CD4-positive, alpha-beta T cell treated with Interleukin-4 for 1 hour (primary cell): ENCODE data around the gene STIP1.

Experiments
- DNase-seq, 2 donors: peaks; one replicate each; pipeline ENCODE4 v3.0.0-alpha.2; 2020 to 2022

Gene STIP1

DNA sequence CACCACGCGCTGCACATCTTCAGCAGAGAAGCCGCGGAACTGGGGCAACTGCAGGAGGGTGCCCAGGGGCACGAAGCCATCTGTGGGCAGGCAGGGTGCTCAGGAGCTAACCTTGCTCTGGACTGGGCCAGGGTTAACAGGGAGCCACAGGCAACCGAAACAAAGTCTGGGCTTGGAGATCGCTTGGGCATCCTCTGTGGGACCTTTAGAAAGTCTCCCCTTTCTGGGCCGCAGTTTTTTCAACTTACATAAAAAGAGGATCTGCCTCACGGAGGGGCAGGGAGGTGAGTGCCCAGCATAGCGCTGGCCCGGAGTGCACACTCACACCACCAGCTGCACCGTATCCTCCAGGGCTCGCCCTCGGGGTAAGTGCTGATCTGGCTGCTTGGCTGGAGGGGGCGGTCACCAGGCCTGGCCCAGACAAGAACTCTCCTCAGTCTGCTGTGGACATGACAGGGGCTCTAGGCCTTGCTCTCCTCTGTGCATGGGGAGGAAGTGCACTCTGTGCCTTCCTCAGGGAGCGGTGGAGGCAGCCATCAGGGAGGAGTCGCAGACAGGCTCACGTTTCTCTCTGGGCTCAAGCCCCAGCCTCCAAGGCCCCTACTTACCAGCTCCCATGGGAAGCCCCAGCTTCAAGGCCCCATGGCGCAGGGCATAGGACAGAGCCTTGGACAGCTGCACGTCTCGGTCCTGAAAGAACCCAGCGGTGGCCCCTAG, 39.1 kb downstream of the STIP1 start:
- DNase-seq, result no peak

DNA sequence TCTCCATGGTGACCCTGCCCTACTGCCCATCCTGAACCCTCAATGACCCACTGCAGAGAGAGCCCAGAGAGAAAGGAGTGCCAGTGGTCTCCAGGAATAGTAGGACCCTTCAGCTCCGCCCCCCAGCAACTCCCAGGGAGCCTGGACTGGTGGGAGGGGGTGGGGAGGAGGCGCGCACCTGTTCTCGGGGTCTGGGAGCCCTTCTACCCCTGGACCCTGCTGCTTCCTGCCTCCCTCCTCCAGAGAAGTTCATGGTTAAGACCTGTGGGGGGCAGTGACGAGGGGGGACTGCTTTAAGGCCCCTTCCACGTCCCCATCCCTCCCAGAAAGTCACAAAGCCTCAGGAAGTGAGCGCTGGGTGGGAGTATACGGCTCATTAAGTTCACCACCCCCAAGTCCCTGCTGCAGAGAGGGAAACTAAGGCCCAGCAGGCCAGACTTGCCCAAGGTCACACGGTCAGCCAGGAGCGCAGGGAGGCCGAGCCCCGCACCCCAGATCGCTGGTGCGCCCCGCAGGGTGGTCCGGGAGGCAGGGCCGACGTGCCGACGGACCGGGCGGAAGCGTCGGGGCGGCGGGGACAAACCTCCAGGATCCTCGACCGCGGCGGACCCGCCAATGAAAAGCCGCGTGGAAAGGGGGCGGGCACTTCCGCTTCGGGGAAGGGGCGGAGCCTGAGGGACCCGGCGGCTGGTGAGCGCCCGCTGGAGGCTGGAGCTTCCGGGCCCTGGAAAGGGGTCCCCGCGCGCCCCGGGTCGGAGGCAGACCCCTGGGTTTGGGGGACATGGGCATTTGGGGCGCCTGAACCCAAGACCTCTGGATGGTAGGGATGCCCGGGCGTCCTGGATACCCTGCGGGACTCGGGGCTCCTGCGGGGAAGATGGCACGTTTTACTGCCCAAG, 39.9 kb downstream of the STIP1 start, which contains the start of the genes NUDT22 and TRPT1:
Gene NUDT22, plus strand, starts transcription at position 667 of the 899 bp plus-strand sequence. CDS start 379 bp downstream, outside the sequence.
Gene TRPT1, minus strand, starts transcription at position 579 of the 899 bp plus-strand sequence. Its CDS starts 326 bp downstream, at position 253.
- DNase-seq, result peak; percentile 85 to 88

DNA sequence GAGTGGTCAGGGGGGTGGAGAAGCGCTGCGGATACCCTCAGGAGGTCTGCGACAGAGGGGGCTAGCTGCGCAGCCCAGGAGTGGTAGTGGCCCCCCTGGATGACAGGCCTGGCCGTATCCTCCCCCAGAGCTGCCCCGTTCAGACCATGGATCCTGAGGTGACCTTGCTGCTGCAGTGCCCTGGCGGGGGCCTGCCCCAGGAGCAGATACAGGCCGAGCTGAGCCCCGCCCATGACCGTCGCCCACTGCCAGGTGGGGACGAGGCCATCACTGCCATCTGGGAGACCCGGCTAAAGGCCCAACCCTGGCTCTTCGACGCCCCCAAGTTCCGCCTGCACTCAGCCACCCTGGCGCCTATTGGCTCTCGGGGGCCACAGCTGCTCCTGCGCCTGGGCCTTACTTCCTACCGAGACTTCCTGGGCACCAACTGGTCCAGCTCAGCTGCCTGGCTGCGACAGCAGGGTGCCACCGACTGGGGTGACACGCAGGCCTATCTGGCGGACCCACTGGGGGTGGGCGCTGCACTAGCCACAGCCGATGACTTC, 40.6 kb downstream of the STIP1 start:
- peak; percentile 64 to 67 for DNase-seq

DNA sequence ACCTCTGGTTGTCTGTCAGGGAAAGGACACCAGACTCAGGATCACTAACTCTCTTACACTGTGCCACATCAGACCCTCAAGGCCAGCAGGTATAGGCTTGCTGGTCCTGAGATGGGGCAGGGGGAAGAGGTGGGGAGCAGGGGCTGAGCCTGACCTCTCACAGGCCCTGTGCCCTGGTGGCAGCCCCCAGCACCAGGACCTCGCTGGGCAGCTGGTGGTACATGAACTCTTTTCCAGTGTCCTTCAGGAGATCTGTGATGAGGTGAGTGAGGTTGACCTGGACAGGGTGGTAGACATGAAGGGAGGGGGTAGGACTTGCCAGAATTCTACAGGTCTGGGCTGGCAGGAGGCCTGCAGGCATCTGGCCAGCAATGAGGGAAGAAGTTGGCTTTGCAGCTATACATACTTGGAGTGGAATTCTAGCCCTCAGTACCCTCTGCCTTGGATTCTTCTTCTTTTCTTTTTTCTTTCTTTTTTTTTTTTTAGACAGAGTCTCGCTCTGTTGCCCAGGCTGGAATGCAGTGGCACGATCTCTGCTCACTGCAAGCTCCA, 41.5 kb downstream of the STIP1 start:
- DNase-seq, result no peak

DNA sequence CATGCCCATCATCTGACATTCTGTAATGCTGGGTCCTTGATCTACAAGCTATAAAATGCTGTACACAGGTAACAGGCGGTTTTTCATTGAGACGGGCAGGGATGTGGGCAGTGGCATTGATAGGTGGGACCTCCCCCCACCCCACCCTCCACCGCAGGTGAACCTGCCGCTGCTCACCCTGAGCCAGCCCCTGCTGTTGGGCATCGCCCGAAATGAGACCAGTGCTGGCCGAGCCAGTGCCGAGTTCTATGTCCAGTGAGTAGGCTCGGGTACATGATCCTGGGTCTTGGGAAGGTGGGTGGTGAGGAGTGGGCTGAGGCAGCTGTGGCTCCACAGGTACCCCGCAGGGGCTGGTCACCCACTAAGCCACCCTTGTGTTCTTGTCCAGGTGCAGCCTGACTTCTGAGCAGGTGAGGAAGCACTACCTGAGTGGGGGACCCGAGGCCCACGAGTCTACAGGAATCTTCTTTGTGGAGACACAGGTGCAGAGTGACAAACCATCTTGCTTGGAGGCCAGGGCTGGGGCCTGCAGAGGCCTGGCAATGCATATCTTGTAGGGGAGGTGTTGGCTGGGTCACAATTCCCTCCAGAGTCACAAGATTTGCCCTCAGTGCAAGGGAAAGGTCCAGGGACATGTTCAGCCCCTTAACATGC, 43.2 kb downstream of the STIP1 start:
- no peak for DNase-seq

DNA sequence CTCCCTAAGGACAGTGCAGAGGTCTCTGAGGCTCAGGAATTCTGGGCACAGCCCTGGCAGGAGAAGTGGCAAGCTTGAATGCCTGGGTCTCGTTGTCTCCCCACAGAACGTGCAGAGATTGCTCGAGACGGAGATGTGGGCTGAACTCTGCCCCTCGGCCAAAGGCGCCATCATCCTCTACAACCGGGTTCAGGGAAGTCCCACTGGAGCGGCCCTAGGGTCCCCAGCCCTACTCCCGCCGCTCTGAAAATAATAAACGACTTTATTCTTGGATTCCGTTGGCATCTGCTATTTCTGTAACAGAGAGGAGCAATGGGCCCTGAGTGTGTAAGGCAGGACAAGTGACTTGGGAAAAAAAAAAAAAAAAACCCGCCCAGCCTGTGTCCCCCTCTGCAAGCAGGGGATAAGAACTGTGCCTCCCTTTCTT, 43.8 kb downstream of the STIP1 start:
- no peak for DNase-seq

DNA sequence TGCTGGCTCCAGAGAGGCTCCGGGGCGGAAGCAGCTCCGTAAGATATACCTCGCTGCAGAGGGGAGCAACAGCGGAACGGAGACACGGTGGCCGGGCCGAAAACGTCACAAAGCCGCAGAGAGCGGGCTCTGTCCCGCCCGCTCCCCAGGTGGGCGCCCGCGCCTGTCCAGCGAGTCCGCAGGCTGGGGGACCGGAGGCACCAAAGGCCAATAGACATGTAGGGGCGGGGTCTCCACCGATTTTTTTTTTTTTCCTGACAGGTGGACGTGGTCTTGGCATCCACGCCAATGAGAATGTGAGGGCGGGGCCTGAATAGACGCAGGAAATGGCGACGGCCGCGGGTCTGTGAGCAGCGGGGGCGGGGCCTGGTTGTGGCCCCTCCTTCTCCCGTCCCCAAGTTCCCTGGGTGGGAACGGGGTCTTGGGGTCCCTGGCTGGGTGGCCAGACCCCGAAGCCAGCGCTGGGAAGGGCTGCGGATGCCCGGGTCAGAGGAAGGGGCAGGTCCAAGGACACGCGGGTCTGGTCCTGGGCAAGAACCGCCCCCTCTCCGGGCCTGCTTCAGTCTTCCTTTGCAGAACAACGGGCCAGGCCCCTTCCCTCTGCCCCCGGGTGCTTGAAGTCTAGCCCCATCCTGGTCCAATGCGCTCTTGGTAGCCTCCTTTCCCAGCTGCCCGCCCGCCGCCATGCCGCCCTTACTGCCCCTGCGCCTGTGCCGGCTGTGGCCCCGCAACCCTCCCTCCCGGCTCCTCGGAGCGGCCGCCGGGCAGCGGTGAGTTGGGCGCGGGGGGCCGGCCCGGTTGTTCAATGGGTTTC, 44.4 kb downstream of the STIP1 start, which contains the start of gene DNAJC4:
Gene DNAJC4, plus strand, starts transcription at position 378 of the 814 bp plus-strand sequence. Its CDS starts 307 bp downstream, at position 685.
- peak; percentile 91 for DNase-seq

DNA sequence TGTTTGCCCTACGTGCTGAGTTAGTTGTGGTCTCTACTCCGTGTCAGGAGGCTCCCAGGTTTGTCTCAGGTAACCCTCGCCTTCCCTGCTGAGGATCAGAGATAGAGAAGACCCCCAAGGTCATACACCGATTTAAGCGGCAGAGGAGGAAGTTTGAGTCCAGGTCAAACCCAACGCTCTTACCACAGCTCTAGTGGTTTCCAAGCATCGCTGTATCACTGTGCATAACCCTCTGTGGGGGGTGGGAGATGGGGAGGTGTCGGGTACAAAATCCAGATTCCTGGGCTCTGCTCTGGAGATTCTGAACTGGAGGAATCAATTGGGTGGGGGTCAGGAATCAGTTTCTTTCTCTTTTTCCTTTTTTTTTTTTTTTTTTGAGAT, 45.0 kb downstream of the STIP1 start:
- no peak for DNase-seq

DNA sequence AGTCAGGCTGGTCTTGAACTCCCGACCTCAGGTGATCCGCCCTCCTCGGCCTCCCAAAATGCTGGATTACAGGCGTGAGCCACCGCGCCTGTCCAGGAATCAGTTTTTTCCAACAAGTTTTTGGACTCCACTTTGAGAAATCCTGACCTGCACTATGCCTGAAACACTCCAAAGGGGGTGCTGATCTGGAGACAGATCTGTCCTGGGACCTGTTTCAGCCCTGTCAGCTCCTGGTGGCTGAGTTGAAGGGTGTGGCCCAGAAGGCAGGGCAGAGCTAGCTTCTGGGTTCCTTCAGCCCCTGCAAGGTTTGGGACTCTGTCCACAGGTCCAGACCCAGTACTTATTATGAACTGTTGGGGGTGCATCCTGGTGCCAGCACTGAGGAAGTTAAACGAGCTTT, 45.6 kb downstream of the STIP1 start:
- no peak for DNase-seq

DNA sequence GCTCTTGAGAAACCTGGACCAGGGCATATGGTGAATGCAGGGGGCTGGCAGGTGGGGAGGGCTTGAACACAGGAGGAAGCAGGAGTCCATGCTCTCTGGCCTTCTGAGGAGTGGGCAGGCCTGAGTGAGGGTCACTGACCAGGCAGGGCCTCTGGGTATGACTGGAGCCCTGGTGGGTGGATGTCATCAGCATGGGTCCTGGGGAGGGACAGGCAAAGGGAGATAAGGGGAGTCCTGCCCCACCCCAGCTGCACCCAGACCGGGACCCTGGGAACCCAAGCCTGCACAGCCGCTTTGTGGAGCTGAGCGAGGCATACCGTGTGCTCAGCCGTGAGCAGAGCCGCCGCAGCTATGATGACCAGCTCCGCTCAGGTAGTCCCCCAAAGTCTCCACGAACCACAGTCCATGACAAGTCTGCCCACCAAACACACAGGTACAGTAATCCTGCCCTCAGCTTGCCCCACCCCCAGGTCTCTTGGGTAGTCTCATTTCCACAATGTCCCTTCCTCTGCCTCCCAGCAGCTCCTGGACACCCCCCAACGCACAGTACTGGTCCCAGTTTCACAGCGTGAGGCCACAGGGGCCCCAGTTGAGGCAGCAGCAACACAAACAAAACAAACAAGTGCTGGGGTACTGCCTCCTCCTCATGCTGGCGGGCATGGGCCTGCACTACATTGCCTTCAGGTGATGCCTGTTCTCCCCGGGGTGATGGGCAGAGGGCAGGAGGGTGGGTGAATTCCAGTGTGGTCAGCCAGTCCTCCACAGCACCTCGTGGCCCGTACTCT, 46.4 kb downstream of the STIP1 start:
- DNase-seq, result no peak

DNA sequence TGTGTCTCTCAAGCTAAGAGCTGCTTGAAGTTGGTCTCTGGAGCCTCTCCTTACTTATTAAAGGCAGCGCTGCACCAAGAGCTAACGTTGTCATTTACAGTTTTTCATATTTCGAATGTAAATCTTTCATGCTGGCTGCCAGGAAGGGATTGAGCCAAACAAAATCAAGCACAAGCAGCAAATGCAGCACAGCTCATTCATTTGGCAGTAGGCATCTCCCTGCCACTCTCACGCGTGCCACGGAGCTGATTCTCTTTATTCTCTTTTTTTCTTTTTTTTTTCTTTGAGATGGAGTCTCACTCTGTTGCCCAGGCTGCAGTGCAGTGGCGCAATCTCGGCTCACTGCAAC, 47.0 kb downstream of the STIP1 start:
- no peak for DNase-seq

DNA sequence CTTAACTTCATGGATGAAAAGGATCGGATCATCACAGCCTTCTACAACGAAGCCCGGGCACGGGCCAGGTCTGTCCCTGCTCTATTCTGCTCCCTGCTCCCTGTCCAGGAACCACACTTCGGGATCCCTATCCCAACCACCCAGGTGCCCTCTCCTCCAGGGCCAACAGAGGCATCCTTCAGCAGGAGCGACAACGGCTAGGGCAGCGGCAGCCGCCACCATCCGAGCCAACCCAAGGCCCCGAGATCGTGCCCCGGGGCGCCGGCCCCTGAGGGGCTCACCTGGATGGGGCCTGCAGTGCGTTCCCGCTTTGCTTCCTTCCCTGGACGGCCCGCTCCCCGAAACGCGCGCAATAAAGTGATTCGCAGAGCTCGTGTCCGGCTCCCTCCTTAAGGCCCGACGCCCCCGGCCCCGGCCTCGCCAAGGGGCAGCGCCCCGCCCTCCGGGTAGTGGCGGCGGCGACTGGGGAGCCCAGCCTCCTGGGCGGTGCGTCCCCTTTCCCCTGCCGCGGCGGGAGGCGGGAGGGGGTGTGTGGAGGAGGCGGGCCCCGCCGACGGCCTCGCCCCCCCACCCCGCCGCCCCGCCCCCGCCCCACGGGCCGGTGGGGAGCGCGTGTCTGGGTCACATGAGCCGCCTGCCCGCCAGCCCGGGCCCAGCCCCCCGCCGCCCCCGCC, 48.1 kb downstream of the STIP1 start, which contains the start of gene VEGFB:
Gene VEGFB, plus strand, starts transcription at position 672 of the 674 bp plus-strand sequence. CDS start 250 bp downstream, outside the sequence.
- DNase-seq, result peak; percentile 71 to 82

DNA sequence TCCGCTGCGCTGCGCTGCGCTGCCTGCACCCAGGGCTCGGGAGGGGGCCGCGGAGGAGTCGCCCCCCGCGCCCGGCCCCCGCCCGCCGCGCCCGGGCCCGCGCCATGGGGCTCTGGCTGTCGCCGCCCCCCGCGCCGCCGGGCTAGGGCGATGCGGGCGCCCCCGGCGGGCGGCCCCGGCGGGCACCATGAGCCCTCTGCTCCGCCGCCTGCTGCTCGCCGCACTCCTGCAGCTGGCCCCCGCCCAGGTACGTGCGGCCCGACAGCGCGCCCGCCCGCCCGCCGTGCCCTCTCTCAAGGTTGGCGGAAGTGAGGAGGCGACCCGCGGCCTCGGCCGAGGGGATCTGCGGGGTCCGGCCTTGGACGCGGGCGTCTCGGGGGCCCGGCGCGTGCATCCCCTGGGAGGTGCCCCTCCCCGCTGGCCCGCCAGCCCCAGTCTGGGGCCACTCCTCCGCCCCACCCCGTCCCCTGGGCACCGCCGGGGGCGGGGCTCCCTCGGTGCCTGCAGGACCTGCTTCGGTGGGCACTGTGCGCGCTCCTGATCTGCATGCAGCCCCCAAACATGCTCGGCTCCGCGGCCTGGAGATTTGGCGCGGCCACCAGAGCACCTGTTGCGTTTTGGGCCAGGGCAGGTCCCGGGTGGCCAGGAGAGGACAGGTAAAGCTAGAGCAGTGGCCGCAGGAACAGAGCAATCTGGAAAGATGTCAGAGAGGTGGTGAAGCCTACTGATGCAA, 48.8 kb downstream of the STIP1 start:
- DNase-seq, result peak; percentile 37 to 51

DNA sequence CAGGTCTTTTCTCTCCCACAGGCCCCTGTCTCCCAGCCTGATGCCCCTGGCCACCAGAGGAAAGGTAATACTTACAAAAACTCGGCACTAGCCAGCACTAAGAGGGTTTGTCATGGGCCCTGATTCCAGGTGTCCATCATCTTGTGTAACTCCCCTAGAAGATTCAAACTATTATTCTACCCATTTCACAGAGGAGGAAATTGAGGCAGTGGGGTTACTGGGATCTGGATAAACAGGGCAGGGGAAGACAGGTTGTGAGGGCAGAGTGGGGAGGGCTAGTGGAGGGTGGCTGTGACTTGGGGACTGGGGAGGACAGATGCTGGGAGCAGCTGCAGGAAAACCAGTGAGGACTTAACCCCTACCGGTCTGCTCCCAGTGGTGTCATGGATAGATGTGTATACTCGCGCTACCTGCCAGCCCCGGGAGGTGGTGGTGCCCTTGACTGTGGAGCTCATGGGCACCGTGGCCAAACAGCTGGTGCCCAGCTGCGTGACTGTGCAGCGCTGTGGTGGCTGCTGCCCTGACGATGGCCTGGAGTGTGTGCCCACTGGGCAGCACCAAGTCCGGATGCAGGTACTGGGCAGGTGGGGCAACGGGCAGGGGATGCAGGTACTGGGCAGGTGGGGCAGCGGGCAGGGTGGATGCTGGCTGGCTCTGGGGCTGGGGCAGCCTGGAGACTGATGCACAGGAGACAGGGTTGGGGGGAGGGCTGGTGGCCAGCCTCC, 49.6 kb downstream of the STIP1 start:
- DNase-seq, result no peak

DNA sequence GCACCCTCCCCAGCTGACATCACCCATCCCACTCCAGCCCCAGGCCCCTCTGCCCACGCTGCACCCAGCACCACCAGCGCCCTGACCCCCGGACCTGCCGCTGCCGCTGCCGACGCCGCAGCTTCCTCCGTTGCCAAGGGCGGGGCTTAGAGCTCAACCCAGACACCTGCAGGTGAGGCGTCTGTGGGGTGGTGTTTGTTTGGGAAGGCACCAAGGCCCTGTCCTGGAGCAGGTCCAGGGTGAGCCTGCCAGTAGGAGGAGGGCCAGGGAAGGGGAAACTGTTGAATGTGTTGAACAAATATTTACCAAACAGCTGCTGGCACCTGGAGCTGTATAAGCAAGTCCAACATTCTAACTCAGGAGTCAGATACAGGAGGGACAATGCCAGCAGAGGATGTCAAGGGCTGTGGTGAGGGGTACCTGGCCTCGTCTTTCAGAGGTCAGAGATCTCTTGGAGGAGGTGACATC, 51.5 kb downstream of the STIP1 start:
- no peak for DNase-seq

DNA sequence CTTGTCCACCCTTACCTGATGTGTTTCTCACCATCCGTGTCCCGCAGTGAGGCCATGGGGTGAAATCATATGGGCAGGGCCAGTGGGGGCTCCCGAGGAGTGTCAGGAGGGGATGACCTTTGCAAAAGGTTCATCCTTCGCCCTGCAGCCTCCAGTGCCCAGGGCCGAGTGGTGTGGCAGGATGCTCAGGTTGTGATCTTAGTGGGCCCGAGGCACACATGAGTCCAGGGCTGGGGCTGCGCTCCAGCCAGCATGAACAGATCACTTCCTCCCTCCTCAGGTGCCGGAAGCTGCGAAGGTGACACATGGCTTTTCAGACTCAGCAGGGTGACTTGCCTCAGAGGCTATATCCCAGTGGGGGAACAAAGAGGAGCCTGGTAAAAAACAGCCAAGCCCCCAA, 52.1 kb downstream of the STIP1 start:
- DNase-seq, result no peak

DNA sequence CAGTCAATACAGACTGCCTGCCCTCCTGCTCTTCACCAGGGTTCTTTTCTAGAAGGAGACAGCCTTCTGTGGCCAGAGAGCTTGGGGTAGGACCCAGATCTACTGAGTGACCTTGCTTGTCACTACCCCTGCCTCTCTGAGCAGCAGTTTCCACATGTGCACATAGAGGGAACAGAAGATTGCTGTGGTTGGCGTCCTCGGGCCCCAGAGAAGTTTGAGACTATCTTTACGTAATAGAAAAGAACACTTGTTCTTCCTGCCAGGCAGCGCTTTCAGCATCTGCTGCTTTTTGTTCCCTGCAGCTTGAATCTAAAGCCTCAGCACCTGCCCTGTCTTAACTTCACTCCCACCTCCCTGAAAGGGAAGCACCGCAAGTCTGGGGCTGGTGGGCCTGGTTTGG, 53.0 kb downstream of the STIP1 start:
- no peak for DNase-seq

DNA sequence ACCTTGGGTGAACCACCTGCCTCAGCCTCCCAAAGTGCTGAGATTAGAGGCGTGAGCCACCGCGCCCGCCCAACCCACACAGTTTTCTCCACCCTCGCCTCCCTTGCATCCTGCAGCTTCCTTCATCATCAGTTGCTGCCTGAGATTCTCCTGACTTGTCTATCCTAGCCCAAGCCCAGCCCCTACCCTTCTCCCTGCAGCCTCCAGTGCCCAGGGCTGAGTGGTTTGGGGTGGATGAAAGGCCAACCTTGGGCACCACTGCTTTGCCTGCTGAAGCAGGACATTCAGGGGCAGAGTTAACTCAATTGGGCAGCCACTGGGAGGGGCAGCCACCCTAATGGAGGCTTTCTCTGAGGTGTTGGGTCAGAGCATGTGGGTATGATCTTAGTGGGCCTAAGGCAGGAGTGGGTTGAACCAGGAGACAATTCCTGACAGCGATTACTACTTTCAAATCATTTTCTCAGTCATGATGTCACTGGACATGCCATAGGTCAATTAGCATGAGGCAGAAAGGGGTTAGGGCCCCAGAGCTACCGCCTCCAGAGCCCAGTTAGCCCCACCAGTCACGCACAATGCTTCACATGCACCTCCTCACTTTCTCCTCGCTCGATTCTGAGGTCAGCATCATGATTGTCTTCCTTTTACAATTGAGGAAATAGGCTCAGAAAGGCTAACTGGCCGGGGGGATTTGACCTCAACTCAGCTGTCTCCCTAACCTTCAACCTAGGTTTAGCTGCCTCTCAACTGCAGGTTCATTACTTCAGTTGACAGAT, 53.9 kb downstream of the STIP1 start:
- DNase-seq, result peak in 1 of 2 donors; percentile 82
